ENCODE results near the gene PHOSPHO2. TPM values are rescaled to one million over a fixed set of nuclear protein-coding genes. Genes with fewer than 3 reads are reported as not detected.

PHOSPHO2 gene
- total and polyA plus RNA-seq, 9 of the 15 experiments (the other 6 are each of a cell fraction or from before 2014, with no cell fraction given), result 7.8 to 19.1 (median 11.7) TPM

DNA sequence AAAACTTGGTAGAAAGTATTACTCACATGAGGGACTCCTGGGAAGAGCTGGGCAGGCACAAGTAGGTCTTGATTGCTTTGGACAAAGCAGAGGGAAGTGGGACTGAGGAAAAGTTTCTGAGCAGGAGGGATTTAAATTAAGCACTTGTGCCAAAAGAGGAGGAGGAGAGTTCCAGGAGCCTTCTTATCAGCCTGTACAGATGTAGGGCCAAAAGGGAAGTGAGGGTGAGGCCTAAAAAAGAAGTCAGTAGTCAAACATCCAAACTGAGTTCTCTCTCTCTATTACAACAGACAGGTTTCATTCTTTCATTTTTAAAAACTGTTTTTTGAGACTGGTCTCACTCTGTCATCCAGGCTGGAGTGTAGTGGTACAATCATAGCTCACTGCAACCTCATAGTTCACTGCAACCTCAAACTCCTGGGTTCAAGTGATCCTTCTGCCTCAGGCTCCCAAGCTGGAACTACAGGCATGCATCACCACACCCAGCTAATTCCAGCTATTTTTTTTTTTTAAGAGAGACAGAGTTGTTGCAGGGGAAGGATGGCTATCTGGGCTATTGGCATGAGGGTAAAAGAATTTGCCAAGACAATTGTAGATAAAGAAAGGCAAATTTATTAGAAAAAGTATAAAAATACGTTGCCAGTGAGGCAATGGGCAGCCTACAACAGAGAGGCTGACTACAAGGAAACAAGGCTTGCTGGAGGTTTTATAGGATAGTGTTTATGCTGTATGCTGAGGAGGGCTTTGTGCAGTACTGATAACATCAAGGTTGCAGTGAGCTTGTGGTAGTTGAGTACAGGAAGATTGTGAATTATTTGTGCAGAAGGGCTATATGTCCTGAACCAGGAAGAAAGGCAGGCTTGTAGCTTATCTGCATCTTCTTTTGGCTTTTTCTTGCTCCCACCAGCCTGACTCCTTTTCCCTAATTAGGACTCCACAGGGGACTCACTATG, 29.0 kb upstream of the PHOSPHO2 start (continued):
- TF ChIP-seq, protein P1, sequence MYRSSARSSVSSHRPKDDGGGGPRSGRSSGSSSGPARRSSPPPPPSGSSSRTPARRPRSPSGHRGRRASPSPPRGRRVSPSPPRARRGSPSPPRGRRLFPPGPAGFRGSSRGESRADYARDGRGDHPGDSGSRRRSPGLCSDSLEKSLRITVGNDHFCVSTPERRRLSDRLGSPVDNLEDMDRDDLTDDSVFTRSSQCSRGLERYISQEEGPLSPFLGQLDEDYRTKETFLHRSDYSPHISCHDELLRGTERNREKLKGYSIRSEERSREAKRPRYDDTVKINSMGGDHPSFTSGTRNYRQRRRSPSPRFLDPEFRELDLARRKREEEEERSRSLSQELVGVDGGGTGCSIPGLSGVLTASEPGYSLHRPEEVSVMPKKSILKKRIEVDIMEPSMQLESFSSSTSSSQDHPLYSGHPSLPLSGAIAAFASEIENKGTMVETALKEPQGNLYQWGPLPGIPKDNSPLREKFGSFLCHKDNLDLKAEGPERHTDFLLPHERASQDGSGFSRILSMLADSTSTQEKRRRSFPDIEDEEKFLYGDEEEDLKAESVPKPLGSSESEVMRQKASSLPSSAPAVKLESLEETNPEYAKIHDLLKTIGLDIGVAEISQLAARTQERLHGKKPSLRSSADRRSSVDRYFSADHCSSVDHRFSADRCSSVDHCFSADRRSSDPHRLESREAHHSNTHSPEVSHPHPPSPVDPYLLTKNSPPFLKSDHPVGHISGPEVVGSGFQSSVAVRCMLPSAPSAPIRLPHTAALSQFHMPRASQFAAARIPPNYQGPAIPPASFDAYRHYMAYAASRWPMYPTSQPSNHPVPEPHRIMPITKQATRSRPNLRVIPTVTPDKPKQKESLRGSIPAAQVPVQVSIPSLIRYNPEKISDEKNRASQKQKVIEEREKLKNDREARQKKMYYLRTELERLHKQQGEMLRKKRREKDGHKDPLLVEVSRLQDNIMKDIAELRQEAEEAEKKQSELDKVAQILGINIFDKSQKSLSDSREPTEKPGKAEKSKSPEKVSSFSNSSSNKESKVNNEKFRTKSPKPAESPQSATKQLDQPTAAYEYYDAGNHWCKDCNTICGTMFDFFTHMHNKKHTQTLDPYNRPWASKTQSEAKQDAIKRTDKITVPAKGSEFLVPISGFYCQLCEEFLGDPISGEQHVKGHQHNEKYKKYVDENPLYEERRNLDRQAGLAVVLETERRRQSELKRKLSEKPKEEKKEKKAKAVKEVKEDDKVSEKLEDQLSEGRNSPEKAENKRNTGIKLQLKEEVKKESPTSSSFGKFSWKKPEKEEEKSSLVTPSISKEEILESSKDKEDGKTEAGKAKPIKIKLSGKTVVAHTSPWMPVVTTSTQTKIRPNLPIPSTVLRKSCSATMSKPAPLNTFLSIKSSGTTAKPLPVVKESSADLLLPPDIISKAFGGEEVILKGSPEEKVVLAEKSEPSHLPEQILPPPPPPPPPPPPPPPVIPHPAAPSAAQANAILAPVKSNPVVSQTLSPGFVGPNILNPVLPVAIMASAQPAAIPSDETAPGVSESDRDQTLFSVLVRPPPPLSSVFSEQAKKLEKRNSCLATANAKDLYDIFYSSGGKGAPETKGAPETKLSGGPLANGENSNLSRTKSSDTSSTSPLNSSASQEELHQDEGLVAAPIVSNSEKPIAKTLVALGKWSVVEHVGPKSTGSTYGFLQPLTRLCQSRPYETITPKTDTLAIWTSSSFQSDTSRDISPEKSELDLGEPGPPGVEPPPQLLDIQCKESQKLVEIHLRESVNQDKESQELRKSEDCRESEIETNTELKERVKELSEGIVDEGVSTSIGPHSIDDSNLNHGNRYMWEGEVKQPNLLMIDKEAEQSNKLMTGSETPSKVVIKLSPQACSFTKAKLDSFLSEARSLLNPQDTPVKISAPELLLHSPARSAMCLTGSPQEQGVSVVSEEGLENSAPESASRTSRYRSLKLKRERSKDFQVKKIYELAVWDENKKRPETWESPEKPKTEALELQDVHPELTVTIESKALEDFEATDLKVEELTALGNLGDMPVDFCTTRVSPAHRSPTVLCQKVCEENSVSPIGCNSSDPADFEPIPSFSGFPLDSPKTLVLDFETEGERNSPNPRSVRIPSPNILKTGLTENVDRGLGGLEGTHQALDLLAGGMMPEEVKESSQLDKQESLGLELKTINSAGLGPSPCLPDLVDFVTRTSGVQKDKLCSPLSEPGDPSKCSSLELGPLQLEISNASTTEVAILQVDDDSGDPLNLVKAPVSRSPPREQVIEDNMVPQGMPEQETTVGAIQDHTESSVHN (IDR thresholded peaks at IDR 0.05; ENCODE audit: borderline replicate concordance in 1 of 2, low read depth in 1 of 2), result no peak
- TF ChIP-seq ARID2 (IDR thresholded peaks at IDR 0.05) (0 out of 2 replicates have a peak, but pooled peaks have one; percentile 30), TCFL5 (CRISPR knock-in tag; conservative IDR thresholded peaks at IDR 0.05) (no peak; the same call in 1 of the 2 replicates), EHMT2 (IDR thresholded peaks at IDR 0.05) (peak; percentile 22), NR3C1 (CRISPR knock-in tag; IDR thresholded peaks at IDR 0.05) (no peak)
- TF ChIP-seq, protein P2, sequence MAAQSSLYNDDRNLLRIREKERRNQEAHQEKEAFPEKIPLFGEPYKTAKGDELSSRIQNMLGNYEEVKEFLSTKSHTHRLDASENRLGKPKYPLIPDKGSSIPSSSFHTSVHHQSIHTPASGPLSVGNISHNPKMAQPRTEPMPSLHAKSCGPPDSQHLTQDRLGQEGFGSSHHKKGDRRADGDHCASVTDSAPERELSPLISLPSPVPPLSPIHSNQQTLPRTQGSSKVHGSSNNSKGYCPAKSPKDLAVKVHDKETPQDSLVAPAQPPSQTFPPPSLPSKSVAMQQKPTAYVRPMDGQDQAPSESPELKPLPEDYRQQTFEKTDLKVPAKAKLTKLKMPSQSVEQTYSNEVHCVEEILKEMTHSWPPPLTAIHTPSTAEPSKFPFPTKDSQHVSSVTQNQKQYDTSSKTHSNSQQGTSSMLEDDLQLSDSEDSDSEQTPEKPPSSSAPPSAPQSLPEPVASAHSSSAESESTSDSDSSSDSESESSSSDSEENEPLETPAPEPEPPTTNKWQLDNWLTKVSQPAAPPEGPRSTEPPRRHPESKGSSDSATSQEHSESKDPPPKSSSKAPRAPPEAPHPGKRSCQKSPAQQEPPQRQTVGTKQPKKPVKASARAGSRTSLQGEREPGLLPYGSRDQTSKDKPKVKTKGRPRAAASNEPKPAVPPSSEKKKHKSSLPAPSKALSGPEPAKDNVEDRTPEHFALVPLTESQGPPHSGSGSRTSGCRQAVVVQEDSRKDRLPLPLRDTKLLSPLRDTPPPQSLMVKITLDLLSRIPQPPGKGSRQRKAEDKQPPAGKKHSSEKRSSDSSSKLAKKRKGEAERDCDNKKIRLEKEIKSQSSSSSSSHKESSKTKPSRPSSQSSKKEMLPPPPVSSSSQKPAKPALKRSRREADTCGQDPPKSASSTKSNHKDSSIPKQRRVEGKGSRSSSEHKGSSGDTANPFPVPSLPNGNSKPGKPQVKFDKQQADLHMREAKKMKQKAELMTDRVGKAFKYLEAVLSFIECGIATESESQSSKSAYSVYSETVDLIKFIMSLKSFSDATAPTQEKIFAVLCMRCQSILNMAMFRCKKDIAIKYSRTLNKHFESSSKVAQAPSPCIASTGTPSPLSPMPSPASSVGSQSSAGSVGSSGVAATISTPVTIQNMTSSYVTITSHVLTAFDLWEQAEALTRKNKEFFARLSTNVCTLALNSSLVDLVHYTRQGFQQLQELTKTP (IDR thresholded peaks at IDR 0.05; ENCODE audit: low read depth in 1 of 2, partially characterized antibody in 2 of 2), result peak; percentile 16 to 29
- TF ChIP-seq, protein P3, sequence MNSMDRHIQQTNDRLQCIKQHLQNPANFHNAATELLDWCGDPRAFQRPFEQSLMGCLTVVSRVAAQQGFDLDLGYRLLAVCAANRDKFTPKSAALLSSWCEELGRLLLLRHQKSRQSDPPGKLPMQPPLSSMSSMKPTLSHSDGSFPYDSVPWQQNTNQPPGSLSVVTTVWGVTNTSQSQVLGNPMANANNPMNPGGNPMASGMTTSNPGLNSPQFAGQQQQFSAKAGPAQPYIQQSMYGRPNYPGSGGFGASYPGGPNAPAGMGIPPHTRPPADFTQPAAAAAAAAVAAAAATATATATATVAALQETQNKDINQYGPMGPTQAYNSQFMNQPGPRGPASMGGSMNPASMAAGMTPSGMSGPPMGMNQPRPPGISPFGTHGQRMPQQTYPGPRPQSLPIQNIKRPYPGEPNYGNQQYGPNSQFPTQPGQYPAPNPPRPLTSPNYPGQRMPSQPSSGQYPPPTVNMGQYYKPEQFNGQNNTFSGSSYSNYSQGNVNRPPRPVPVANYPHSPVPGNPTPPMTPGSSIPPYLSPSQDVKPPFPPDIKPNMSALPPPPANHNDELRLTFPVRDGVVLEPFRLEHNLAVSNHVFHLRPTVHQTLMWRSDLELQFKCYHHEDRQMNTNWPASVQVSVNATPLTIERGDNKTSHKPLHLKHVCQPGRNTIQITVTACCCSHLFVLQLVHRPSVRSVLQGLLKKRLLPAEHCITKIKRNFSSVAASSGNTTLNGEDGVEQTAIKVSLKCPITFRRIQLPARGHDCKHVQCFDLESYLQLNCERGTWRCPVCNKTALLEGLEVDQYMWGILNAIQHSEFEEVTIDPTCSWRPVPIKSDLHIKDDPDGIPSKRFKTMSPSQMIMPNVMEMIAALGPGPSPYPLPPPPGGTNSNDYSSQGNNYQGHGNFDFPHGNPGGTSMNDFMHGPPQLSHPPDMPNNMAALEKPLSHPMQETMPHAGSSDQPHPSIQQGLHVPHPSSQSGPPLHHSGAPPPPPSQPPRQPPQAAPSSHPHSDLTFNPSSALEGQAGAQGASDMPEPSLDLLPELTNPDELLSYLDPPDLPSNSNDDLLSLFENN (IDR thresholded peaks at IDR 0.05; ENCODE audit: low read depth in 2 of 2, low read length in 2 of 2), result peak in 1 of 2 experiments; percentile 82; a peak in 1 of 4 replicates
